ENCODE data around the gene UBE3D. TPM values are rescaled to one million over a fixed set of nuclear protein-coding genes. Genes with fewer than 3 reads are reported as not detected.

UBE3D gene
- total RNA-seq, 1 experiment from 2014 or later = 14.0 TPM

- TF ChIP-seq, protein P1, sequence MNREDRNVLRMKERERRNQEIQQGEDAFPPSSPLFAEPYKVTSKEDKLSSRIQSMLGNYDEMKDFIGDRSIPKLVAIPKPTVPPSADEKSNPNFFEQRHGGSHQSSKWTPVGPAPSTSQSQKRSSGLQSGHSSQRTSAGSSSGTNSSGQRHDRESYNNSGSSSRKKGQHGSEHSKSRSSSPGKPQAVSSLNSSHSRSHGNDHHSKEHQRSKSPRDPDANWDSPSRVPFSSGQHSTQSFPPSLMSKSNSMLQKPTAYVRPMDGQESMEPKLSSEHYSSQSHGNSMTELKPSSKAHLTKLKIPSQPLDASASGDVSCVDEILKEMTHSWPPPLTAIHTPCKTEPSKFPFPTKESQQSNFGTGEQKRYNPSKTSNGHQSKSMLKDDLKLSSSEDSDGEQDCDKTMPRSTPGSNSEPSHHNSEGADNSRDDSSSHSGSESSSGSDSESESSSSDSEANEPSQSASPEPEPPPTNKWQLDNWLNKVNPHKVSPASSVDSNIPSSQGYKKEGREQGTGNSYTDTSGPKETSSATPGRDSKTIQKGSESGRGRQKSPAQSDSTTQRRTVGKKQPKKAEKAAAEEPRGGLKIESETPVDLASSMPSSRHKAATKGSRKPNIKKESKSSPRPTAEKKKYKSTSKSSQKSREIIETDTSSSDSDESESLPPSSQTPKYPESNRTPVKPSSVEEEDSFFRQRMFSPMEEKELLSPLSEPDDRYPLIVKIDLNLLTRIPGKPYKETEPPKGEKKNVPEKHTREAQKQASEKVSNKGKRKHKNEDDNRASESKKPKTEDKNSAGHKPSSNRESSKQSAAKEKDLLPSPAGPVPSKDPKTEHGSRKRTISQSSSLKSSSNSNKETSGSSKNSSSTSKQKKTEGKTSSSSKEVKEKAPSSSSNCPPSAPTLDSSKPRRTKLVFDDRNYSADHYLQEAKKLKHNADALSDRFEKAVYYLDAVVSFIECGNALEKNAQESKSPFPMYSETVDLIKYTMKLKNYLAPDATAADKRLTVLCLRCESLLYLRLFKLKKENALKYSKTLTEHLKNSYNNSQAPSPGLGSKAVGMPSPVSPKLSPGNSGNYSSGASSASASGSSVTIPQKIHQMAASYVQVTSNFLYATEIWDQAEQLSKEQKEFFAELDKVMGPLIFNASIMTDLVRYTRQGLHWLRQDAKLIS (CRISPR knock-in tag; IDR thresholded peaks at IDR 0.05; ENCODE audit: borderline replicate concordance) = no peak
- TF ChIP-seq E2F1 (CRISPR knock-in tag; IDR thresholded peaks at IDR 0.05) (no peak), TEAD1 (CRISPR knock-in tag; IDR thresholded peaks at IDR 0.05) (no peak), ATF1 (CRISPR knock-in tag; IDR thresholded peaks at IDR 0.05) (no peak), ESRRA (CRISPR knock-in tag; IDR thresholded peaks at IDR 0.05; ENCODE audit: borderline replicate concordance) (no peak), ZNF263 (CRISPR knock-in tag; IDR thresholded peaks at IDR 0.05; ENCODE audit: low read depth) (no peak), ARID4B (CRISPR knock-in tag; IDR thresholded peaks at IDR 0.05; ENCODE audit: borderline replicate concordance) (no peak)
- TF ChIP-seq, protein P2, sequence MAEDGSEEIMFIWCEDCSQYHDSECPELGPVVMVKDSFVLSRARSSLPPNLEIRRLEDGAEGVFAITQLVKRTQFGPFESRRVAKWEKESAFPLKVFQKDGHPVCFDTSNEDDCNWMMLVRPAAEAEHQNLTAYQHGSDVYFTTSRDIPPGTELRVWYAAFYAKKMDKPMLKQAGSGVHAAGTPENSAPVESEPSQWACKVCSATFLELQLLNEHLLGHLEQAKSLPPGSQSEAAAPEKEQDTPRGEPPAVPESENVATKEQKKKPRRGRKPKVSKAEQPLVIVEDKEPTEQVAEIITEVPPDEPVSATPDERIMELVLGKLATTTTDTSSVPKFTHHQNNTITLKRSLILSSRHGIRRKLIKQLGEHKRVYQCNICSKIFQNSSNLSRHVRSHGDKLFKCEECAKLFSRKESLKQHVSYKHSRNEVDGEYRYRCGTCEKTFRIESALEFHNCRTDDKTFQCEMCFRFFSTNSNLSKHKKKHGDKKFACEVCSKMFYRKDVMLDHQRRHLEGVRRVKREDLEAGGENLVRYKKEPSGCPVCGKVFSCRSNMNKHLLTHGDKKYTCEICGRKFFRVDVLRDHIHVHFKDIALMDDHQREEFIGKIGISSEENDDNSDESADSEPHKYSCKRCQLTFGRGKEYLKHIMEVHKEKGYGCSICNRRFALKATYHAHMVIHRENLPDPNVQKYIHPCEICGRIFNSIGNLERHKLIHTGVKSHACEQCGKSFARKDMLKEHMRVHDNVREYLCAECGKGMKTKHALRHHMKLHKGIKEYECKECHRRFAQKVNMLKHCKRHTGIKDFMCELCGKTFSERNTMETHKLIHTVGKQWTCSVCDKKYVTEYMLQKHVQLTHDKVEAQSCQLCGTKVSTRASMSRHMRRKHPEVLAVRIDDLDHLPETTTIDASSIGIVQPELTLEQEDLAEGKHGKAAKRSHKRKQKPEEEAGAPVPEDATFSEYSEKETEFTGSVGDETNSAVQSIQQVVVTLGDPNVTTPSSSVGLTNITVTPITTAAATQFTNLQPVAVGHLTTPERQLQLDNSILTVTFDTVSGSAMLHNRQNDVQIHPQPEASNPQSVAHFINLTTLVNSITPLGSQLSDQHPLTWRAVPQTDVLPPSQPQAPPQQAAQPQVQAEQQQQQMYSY (CRISPR knock-in tag; IDR thresholded peaks at IDR 0.05) = no peak
- TF ChIP-seq, protein P3, sequence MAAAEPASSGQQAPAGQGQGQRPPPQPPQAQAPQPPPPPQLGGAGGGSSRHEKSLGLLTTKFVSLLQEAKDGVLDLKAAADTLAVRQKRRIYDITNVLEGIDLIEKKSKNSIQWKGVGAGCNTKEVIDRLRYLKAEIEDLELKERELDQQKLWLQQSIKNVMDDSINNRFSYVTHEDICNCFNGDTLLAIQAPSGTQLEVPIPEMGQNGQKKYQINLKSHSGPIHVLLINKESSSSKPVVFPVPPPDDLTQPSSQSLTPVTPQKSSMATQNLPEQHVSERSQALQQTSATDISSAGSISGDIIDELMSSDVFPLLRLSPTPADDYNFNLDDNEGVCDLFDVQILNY (CRISPR knock-in tag; IDR thresholded peaks at IDR 0.05) = no peak
- TF ChIP-seq, protein P4, sequence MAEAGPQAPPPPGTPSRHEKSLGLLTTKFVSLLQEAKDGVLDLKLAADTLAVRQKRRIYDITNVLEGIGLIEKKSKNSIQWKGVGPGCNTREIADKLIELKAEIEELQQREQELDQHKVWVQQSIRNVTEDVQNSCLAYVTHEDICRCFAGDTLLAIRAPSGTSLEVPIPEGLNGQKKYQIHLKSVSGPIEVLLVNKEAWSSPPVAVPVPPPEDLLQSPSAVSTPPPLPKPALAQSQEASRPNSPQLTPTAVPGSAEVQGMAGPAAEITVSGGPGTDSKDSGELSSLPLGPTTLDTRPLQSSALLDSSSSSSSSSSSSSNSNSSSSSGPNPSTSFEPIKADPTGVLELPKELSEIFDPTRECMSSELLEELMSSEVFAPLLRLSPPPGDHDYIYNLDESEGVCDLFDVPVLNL (CRISPR knock-in tag; IDR thresholded peaks at IDR 0.05; ENCODE audit: borderline replicate concordance, low read depth) = no peak
- no peaks in the 10 kb centered on the region for H3K27me3 Mint-ChIP-seq (ENCODE audit: low read depth)
- CTCF ChIA-PET = no interaction called here
- POLR2A ChIA-PET = no interaction called here
- H3K27ac Mint-ChIP-seq = no peak overlapping the region
- no peaks in the 10 kb centered on the region for H3K4me1 Mint-ChIP-seq
- H3K9me3 Mint-ChIP-seq = no peaks in the 10 kb centered on the region
- DNase-seq (ENCODE audit: low spot score) = no peak
- ATAC-seq = no peak
- H3K36me3 Mint-ChIP-seq = no peaks in the 10 kb centered on the region
- no peak overlapping the region for H3K4me3 Mint-ChIP-seq
These were observed 77.7 kb downstream of the UBE3D start for GRCh38 chr6:82987951-82988350.
